Glomerular visceral epithelial cell (primary cell): ENCODE measurements around the gene GREM2.

Experiments used
- DNase-seq: peaks from one replicate; pipeline ENCODE4 v3.0.0-alpha.2; 2016; ENCODE audit errors: extremely low spot score

The GREM2 gene

DNA sequence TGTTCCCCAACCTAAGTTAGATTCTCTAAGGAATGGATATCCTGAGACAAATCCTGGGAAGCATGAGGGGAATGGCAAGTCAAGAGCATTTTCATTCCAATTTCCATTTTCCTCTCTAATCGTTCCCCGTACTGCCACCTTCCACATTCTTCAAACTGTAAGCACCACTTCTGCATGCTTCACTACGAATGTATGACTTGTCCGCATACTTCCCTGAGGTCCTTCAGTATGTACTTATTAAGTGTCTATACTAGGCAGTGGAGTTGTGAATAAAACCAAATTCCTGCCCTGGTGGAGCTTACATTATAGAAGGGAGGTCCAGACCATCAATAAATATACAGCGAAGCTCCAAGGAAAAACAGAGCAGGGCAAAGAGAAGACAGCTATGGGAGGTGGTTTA lies 154.8 kb downstream of the GREM2 start:
- no peak for DNase-seq

DNA sequence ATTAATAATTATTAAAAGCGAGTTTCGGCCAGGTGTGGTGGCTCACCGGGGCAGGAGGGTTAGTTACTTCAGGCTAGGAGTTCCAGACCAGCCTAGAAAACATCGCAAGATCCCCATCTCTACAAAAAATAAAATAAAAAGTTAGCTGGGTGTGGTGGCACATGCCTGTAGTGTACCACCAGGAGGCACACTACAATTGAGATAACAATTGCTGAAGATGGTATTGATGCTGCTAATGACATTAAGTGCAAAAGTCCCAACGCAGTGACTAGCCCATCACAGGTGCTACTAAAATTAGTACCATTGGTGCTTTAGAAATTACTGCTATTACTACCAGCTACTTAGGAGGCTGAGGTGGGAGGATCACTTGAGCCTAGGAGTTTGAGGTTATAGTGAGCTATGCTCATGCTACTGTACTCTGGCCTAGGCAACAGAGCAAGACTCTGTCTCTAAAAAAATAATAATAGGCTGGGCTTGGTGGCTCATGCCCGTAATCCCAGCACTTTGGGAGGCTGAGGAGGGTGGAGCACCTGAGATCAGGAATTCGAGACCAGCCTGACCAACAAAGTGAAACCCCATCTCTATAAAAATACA lies 156.6 kb downstream of the GREM2 start:
- DNase-seq = peak; percentile 20

DNA sequence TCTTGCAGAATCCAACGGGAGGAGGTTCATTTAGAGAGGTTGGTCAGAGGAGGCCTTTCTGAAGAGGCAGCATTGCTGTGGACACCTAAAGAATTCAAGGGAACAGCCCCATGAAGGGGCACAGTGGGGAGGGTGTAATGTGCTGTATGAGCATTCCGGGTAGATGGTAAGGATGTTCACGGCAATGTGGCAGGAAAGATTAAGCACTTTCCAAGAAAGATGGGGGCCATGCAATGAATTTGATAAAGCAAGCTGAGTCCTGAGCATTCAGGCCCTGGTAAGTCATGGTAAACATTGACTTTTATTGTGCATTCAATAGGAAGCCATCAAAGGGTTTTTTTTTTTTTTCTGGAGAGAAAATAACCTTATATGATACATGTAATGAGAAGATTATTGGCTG lies 166.6 kb downstream of the GREM2 start:
- no peak for DNase-seq

DNA sequence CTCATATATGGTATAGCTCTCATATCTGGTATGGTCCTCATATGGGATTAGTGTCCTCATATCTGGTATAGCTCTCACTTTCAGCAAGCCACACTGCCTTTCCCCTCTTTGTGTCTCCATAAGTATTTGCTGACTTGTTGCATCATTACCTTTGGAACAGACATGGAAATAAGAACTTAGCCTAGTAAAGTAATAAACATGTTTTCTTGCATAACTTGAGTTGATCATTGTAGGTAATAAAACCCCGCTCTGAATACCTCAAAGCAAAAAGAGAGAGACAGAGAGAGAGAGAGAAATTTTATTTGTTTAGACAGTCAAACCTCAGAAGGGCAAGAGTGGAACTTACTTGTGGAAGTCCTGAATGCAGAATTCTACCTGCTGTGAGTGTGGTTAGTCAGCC lies 170.3 kb downstream of the GREM2 start:
- DNase-seq = no peak
